Epithelial cell of esophagus (primary cell): ENCODE results near the gene CEP152.
A peak's percentile ranks its signal among the peaks of the same experiment; 100 is the strongest.

Experiments
- DNase-seq: peaks from one replicate; pipeline ENCODE4 v3.0.0; 2010; ENCODE audit warnings: low read depth
- H3K4me3 ChIP-seq: 2 replicates; pipeline ENCODE4 v1.5.1; 2011; ENCODE audit warnings: mild to moderate bottlenecking, low read length, control low read depth
- CTCF ChIP-seq: IDR thresholded peaks from 2 replicates; pipeline ENCODE4 v1.5.1; 2011; ENCODE audit warnings: low read depth, mild to moderate bottlenecking, low read length, control low read depth, inconsistent platforms; ENCODE audit not compliant: insufficient read depth; ENCODE audit errors: missing control alignments

The CEP152 gene

GRCh38 chr15:48712546-48712945, 98.3 kb downstream of the CEP152 start:
- no peak for TF ChIP-seq CTCF
- DNase-seq = no peak
- no peak overlapping the region for H3K4me3 ChIP-seq

DNA sequence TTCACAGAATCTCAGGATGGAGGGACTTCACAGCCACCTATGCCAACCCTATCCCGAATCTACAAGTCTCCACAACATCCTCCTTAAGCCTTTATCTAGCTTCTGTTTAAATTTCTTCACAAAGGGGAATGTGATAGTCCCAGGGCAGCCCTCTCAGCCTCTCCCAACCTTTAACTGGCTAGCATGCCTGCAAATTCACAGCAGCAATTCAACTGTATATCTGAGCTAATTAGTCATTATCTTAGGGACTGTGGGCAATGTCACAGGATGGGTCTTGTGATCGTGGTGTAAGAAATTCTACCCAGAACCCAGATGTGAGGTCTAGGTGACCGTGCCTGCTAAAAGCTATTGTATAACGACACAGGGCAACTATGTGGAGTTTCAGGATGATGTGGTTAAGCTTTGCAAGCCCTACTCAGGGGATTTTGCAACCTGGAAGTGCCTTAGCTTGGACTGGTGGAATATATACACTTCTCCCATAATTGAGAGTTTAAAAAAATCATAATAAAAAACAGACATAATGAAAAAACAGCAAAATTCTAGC, 99.8 kb downstream of the CEP152 start:
- H3K4me3 ChIP-seq = no peak overlapping the region
- peak; percentile 39 for DNase-seq
- no peak for TF ChIP-seq CTCF

DNA sequence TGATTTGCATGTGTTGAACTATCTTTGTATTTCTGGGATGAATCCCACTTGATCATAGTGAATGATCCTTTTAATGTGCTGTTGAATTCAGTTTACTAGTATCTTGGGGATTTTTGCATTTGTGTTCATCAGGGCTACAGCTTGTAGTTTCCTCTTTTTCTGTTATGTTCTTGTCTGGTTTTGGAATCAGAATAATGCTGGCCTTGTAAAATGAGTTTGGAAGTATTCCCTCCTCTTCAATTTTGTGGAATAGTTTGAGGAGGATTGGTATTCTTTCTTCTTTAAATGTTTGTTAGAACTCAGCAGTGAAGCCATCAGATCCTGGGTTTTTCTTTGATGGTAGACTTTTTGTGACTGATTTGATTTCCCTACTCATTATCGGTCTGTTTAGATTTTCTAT, 102.2 kb downstream of the CEP152 start:
- TF ChIP-seq CTCF = no peak
- no peak for DNase-seq
- no peak overlapping the region for H3K4me3 ChIP-seq

DNA sequence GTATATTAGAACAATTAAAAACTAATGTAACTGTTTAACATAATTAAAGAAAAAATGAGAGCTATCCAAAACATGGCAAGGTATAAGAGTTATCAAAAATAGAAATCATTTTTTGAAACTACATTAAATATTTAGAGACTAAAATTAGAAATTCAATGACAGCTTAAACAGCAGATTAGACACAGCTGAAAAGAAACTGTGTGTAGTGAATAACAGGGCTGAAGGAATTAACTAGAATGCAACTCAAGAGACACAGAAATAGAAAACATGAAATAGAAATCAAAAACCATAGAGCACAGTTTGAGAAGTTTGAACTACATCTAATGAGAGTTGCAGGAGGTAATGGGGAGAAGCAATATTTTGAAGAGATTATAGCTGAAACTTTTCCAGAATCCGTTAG, 105.5 kb downstream of the CEP152 start:
- DNase-seq = no peak
- no peak overlapping the region for H3K4me3 ChIP-seq
- no peak for TF ChIP-seq CTCF

DNA sequence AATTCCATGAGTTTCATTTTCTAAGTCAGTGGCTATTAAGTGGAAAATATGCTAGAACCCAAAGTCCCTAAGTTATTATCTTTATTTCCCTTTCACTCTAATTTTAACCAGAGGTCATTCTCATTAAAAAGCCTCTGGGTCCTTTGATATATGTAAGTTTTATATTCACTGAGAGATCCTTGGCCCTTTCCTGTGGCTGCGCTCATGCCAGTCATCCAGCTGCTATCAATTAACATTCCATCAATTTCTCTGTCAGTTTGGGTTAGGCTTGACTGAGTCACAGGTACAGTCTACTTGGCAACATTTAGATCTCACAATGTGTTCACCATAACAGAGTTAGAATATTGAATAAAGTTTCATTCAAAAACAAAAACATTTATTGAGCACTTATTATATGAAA, 107.3 kb downstream of the CEP152 start:
- TF ChIP-seq CTCF = no peak
- H3K4me3 ChIP-seq = no peak overlapping the region
- peak; percentile 20 for DNase-seq

GRCh38 chr15:48702569-48703236, 108.2 kb downstream of the CEP152 start:
- TF ChIP-seq CTCF = no peak
- no peak for DNase-seq
- no peak overlapping the region for H3K4me3 ChIP-seq

DNA sequence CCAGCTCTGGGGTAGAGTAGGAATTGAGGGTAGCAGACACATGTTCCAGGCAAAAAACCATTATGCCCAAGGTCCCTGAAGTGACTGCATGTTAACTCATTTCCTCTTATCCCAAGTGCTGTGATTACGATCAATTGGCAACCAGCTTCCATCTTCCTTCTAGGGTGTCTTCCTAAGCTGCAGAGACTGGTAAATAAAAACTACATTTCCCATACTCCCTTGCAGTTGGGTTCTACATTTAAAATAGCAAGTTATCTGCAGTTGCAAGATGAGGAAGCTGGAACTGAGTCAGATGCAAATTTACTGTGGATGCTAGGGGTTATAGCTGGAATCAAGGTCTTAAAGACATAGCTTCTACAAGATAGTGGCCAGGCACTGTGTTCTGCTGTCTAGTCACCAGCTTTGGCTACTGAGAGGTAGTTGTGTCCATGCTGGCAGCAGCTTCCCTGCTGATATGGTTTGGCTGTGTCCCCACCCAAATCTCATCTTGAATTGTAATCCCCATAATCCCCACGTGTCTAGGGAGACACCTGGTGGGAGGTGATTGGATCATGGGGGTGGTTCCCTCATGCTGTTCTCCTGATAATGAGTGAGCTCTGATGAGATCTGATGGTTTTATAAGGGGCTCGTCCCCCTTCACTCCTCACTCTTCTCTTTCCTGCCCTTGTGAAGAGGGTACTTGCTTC, 114.1 kb downstream of the CEP152 start:
- DNase-seq = peak; percentile 39
- TF ChIP-seq CTCF = no peak
- no peak overlapping the region for H3K4me3 ChIP-seq
